NCI-H1694 (cell line): ENCODE measurements around the gene GNG12.
A peak's percentile ranks its signal among the peaks of the same experiment; 100 is the strongest.

Source experiments
- DNase-seq: peaks from one replicate; lab custom pipeline; 2025; lab: John Stamatoyannopoulos, UW

GNG12 gene

GRCh38 chr1:67753776-67754525 lies 79.3 kb downstream of the GNG12 start:
- no peak for DNase-seq

DNA sequence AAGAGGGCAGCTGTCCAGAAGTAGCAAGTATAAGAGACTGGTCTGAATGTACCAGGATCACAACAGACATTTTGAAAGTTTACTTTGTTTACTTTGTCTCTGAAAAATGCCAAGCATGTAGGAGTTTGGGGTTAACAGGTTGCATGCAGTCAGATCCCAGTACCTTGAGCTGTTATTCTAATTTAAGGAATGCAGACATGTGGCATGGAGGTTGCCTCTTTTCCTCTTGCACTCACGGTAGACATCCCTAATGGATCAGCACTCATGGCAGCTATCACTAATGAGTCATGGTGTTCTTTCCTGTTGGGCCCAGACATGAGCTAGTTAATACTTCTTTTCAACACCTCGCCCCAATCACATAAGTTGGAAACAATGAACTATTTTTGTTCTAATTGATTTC lies 81.0 kb downstream of the GNG12 start:
- DNase-seq = no peak

DNA sequence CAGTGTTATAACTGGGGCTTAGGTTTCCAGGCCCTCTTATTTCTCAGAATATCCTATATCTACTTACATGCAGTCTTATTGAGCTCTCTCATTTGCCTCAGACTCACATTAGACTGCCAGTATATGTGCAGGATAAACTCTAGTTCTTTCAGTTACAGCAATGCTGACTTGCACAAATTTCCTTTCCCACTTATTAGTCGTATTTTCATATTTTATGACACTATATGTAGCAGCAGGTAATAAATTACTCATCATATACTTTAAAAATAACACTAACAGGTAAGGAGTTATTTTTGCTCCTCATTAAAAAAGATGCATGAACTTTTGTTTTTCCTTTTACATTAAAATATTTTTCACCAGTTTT lies 82.6 kb downstream of the GNG12 start:
- no peak for DNase-seq

DNA sequence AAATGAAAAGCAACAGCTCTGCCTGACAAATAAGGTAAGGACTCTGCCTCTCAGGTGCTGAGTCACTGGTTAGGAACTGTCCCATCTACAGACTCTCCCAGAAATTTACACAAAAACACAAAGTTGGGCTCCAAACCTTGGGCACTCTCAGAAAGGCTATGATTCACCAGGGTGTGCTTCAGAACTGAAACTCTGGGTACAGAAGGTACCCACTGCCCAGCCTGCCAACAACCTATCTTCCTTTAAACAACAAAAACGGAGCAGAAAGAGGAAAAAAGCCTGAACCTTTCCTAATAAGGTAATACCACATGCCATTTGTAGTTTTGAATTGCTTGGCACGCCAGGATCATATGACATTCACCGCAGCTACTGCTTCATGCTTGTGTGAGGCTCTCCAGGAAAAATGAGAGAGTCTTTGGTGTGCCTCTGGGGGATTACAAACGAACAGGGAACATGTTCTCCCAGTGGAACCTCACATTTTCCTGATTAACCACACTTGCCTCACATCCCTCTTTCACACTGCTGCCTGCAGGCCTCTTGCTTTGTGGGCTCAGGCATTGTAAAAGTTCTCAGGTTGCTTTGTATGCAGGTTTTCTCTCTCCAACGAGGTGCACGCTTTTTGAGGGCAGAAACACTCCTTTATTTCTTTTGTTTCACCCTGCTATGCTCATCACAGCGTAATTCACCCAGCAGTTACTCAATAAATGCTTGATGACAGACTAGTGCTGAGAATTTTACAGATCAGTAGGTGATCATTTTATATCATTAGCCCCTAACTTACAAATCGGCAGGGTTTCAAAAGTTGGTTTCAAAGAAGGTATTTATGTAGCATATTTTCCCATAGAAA lies 83.2 kb downstream of the GNG12 start:
- no peak for DNase-seq

- no peak for DNase-seq
Measured at GRCh38 chr1:67749263-67749843, 83.9 kb downstream of the GNG12 start.

GRCh38 chr1:67748630-67749029 lies 84.6 kb downstream of the GNG12 start:
- no peak for DNase-seq

DNA sequence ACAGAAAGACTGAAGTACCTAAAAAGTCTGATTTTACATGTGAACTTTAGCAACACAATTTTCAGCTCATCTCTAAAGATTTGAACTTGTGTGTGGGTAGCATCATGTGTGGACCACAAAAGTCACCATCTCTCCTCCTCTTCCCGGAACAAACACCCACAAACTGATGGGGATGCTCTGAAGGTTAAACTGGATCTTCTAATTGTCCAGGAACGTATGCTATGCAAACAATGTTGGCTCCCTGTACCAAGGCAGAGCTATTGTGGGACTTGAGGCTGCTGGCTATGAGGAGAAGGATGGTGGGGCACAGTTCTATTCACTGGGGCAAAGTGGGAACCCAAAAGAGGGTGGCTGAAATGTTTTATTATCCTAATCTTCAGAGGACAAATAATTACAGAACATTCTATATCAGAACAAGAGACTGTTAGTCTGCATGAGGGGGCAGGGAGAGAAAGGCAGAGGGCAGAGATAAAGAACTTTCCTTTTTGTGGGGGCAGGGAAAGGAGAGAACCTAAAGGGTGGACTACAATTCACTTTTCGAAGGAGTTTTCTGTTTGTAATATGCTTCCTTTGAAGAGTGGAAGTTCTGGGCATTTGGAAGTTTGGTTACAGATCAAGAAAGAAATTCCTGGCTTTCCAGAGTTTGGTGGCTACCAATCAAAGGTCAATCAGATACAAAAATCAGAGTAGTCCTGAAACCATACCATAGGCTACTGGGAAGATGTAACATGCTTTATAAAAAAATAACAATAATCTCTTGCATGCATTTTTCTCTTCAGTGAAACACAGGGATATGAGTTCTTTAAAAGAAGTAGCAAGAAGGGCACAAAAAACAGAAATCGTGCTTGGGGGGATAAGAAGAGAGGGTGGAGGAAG lies 85.4 kb downstream of the GNG12 start:
- DNase-seq = no peak

GRCh38 chr1:67745875-67746698 lies 87.2 kb downstream of the GNG12 start:
- no peak for DNase-seq

DNA sequence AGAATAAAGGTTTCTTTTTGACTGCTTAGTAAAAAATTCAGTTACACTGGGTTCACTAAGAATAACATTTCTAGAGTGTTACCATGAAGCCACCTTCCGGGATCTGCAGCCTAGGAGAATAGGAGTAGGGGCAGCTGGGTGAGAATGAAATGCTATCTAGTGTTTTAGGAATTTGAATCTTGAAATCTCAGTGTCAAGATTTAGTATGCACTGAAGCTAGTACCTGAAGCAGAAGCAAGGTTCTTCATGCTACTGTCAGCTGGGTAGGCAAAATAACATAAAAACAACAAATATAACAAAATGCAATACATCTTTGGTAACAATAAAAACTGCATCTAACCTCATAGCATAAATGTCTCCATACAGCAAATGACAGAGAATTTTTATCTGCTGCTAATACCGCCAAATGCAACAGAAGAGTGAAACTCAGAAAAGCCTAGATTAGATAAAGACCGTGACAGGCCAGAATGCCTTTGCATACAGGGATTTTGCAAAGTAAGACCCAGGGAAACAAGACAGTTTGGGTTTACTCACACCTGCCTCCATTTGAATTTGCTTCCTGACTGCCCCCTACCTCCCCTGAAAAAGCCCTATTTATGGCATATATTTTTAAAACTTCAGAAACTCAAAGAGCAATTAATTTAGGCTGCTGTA lies 90.1 kb downstream of the GNG12 start:
- no peak for DNase-seq

- DNase-seq = no peak
Measured at GRCh38 chr1:67741736-67742135, 91.5 kb downstream of the GNG12 start.

DNA sequence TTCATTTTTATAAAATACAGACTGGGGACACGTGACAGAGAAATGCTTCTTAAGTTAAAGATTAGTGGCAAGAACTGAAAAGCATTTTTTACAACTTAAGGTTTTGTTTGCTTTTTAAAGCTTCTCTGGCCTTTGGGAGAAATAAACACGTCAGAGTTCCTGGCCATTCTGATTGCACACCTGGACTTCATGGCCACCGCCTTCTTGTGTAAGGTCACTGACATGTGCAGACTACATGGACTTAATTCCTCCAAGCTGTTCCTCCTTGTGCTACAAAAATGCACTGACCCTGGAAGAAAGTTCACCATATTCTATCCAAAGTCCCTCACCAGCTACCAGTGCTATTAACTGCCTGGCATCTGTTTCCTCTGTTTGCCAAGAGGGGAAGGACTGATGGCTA lies 92.1 kb downstream of the GNG12 start:
- DNase-seq = no peak

DNA sequence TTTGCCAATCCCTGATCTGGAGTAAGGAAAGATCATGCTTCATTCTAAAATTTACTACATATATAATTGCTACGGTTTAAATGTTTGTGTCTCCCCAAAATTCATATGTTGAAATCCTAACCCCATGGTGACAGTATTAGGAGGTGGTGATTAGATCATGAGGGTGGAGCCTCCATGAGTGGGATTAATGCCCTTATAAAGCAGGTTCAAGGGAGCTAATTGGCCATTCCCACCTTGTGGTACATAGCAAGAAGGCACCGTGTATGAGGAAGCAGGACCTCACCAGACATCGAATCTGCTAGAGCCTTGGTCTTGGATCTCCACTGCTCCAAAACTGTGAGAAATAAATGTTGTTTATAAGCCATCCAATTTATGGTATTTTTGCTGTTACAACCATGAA lies 92.7 kb downstream of the GNG12 start:
- no peak for DNase-seq

- no peak for DNase-seq
Measured at GRCh38 chr1:67739361-67739760, 93.9 kb downstream of the GNG12 start.

GRCh38 chr1:67738401-67738800 lies 94.9 kb downstream of the GNG12 start:
- DNase-seq = no peak

GRCh38 chr1:67737875-67738274 lies 95.4 kb downstream of the GNG12 start:
- DNase-seq = no peak

- no peak for DNase-seq
Measured at GRCh38 chr1:67736750-67737149, 96.5 kb downstream of the GNG12 start.

DNA sequence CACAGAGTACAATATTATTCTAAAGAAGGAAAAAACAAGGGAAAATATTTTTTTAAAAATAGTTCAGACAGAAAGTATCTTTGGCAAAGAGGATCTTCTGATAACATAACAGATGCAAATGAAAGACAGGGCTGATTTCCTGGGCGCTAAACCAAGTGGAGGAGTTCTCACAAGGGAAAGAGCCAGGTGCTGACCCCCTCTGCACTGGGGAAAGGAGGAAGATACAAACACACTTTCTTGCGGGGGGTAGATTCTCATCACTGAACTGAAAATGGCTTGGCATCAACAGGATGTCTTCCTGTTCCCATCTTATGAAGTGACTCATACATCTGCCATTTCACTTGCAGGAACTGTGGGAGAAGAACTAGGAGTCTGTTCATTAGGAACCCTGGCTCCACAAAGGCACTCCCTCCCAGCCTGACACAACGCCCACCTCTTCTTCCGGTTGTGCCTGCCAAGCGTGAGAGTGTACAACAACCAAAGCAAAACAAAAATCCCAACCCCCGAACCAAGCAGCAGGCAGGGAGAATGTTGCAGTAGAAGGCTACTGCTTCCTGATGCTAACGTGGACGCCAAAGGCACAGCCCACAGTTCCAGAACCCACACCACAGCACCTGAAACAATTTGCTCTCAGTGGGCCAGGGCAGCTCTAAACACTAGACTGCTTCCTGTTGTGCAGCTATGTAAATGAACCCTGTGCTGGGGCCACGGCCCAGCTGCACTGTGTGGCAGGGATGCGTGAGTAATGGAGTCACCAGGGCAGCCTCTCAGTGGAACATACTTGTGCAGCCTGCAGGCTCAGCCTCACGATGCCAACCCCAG lies 97.2 kb downstream of the GNG12 start:
- peak; percentile 26 for DNase-seq

DNA sequence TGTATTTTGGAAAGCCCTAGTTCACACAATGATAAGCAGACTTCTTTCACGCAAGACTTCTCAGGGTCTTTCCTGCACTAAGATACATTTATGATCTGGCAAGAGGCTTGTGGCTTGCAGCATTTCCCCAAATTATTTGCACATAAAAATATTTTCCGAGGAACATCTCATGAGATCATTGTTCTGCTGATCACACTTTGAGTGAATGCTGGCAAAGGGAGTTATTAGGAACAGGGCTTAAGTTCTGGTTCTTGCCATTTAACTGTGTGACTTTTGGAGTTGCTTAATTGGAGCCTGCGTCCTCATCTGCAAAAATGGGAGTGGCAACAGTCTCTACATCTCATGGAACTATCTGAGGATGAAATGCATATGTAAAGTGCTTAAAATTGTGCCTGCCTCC lies 98.1 kb downstream of the GNG12 start:
- DNase-seq = no peak

DNA sequence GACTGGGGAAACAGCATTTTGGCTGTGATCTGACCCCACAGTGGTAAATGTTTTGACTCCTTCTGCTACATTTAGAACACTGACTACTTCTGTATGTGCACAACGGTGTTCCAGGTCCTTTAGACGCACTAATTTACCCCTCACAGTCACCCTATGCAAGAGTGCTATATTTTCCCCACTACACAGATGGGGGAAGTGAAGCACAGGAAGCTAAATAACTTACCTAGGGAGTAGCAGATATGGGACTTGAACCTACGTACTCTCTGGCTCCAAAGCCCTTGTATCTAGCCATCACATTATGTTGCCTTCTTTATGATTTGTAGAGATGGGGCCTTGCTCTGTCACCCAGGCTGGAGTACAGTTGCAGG lies 99.0 kb downstream of the GNG12 start:
- DNase-seq = no peak
